H1 (cell line): ENCODE data around the gene INPP4B. TPM values are rescaled to one million over a fixed set of nuclear protein-coding genes. Genes with fewer than 3 reads are reported as not detected.

Experiments used
- JUND ChIP-seq: IDR thresholded peaks from 2 replicates; pipeline ENCODE4 v1.6.1; 2011; ENCODE audit warnings: mild to moderate bottlenecking, improper control_type of control experiment, low read length
- SIN3A ChIP-seq, 2 experiments: IDR thresholded peaks in 1 of 2; conservative IDR thresholded peaks in 1 of 2; 2 replicates each; pipeline ENCODE4 v1.6.1; 2011 to 2012; ENCODE audit warnings: low read length in 2 of 2, improper control_type of control experiment in 1 of 2, low read depth in 1 of 2, mild to moderate bottlenecking in 1 of 2
- polyA plus RNA-seq, 7 experiments: library from polyadenylated mRNA; depleted of rRNA in 3 of 7; stranded (reverse) in 5 of 7; unstranded in 2 of 7; fragments of >200 nt in 5 of 7; fragments of 200-250 nt in 2 of 7; gene quantifications; 1 replicate in 5 of 7; 2 replicates in 1 of 7; 4 replicates in 1 of 7; pipeline versions ENCODE4 v1.2.1 to v1.2.3, GENCODE V29; 2011 to 2013; ENCODE audit warnings: missing spikeins in 2 of 7, mixed read lengths in 2 of 7
- total RNA-seq: library from RNA; stranded (reverse); fragmentation: NEBNext Ultra II Directional; extraction: Animal tissue kit (Norgen Biotek cat#: 25700); gene quantifications from 2 replicates; pipeline ENCODE4 v1.2.1, GENCODE V29; 2021

The INPP4B gene
- total and polyA plus RNA-seq, 2 of the 8 experiments (the other 6 are each of a cell fraction or from before 2014, with no cell fraction given): 0.11 to 0.54 TPM

DNA sequence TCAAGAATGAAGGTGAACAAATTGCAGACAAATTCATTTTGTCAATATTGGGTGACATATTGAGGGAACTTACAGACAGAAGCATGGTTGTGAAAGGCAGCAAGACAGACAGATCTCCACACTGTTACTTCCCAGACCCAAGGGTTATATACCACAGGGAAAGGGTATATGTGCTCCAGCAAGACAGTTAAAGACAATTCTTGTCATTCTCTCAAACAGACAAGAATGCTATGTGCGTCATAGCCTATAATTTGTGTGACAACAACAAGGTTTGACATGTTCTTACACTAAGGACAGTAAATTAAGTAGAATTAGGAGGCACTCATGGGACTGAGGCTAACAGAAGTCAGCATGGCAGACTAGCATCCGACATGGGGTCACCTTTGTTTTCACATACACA lies 214.3 kb downstream of the INPP4B start (continued):
- TF ChIP-seq JUND: no peak
- TF ChIP-seq SIN3A (conservative IDR thresholded peaks at IDR 0.05 in 1 of 2, IDR thresholded peaks at IDR 0.05 in 1 of 2; ENCODE audit: low read depth in 1 of 2, low read length in 2 of 2): no peak
